Stimulated activated CD8-positive, alpha-beta memory T cell treated with anti-CD3 and anti-CD28 coated beads, Interleukin-7, amount 100 ng/mL, for 48 hours (primary cell): Measurements from ENCODE around the gene CXCR5.

ENCODE experiments used
- DNase-seq, 2 donors: peaks; one replicate each; pipeline ENCODE4 v3.0.0-alpha.2; 2020; ENCODE audit warnings: low read depth in 1 of 2; ENCODE audit errors: extremely low read depth in 1 of 2

Gene CXCR5

DNA sequence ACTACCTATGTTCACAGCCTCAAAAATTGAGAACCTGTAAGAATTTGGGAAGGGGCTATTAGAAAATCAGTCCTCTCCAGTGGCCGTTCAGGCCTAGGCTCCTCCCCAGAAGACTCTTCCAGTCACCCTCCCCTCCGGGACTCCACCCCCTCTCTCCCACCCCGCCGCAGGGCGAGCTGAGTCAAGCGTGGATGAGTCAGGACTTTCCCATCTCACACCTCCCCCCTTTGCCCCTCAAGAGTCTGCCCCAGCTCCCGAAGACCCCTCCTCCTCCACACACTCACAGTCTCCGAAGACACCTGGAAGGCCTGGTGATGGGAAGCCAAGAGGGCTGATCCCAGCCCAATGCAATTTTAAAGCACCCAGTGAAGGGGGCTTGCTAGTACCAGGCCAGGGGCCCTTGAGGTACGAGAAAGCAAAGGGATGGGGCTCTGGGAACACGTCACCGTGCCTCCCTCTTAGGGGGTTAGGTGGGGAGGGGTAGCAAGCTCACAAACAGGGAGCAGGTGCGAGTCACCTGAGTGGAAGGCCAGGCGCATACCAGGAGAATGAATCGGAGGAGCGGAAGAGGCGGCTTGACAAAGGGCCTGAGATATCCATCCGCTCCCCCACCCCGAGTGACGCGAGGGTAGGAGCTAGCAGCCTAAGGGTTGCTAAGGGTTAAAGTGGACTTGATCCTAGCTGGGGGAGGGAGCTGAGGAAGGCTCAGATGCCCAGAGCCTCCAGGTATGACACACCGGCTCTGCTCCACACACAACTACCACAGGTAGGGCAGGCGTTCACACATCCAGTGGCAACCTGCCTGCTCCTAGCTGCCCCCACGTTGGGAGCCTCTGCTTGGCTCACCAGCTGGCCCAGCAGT is 28.4 kb downstream of the CXCR5 start:
- DNase-seq = peak; percentile 62 to 82

- DNase-seq = no peak
These were observed 29.2 kb downstream of the CXCR5 start for GRCh38 chr11:118912742-118913410.

DNA sequence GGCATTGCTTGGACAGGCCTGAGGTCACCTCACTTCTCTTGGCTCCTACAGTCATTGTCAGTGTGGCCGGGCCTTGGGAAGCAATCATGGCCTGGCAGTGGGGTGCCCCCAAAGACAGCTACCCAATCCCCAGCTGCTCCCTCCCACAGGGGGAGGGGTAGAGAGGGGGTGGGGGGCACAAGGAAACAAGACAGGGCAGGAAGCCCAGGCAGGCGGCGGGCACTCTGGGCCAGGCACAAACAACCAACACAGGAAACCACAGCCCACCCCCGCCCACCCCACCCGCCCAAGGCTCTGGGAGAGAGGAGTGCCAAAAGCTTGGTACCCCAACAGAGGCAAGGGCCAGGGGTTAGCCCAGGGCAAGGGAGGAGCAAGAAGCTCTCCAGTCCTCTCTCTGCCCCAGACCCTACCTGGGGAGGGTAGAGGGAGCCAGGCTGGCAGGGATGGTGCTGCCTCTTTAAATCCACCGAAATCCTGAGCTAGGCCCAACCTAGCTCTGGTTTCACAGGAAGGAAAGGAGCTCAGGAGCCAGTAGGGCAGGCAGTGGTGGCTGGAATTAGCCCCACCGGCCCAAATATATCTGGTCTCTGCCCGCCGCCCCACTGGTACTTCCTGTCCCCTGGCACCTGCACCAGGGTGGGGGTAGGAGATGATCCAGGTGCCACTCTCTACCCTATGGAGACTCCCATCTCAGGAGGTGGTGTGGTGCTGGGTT is 29.9 kb downstream of the CXCR5 start:
- no peak for DNase-seq

- no peak for DNase-seq
These were observed 30.7 kb downstream of the CXCR5 start for GRCh38 chr11:118914178-118914918.

- DNase-seq = no peak
These were observed 31.3 kb downstream of the CXCR5 start for GRCh38 chr11:118914987-118915386.

GRCh38 chr11:118915396-118915795 is 31.7 kb downstream of the CXCR5 start:
- DNase-seq = no peak

DNA sequence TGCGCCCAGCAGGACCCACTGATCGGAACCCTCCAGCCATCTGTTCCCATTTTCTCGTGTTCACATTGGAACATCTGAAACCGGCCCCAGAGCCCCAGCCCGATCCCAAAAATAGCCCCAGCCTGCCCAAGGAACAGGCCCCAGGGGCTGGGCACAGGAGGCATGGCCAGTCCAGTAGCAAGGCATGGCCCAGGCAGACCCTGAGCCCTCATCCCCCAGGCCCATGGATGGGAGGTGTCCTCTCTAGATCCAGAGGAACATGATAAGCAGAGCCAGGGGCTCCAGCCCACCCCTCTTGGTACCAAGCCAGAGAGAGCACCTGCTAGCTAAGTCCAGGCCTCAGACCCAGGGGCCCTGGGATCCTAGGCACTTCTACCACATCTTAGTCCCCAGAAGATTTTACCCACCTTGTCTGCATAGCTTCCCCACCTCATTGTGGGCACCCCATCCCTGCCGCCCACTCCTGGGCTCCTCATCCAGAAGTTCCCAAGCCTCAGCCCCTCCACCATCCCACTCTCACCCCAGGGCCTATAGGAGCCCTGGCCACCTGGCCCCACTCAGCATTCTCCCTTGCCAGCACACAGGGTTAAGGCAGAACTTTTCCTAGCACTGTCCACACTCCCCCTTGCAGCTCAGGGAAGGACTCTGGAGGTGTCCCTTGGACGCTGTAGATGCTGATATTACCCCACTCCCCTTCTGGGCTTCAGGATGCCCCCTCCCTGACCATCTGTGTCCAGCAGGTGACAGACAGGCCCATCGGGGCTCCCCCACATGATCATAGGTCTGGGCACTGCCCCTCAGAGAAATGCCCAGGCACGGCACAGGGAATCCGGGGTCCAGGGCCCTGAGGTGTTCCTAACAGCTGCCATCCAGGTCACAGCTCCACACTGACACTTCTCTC is 32.5 kb downstream of the CXCR5 start:
- no peak for DNase-seq

- DNase-seq = no peak
These were observed 33.2 kb downstream of the CXCR5 start for GRCh38 chr11:118916842-118917388.

GRCh38 chr11:118917481-118918127 is 33.9 kb downstream of the CXCR5 start:
- DNase-seq = no peak

DNA sequence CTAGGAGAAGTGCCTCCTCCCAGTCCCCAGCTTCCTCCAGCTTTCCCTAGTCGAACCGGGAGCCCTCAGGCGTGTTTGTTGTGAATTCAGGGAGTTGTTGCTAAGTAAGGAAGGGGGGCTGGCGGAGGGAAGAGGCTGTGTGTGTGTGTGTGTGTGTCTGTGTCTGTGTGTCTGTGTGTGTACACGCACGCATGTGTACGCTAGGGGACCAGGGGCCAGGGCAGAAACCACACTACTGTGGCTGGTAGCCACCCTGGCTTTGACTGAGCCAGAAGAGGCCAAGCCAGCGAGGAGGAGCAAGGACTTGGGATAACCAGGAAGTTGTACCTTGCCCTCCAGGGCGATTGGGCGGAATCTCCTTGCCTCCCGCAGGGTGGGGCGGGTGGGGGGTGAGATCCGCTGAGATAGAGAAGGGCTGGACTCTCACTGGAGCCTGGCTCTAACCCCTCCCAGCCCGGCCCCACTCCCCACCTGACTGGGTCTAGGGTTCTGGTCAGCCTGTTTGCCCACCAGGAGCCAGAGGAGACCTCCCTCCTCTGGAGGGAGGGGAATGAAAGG is 34.5 kb downstream of the CXCR5 start:
- no peak for DNase-seq

- DNase-seq = no peak
These were observed 35.1 kb downstream of the CXCR5 start for GRCh38 chr11:118918686-118919280.

GRCh38 chr11:118921121-118921928 is 37.6 kb downstream of the CXCR5 start:
- DNase-seq = no peak

- DNase-seq = no peak
These were observed 38.4 kb downstream of the CXCR5 start for GRCh38 chr11:118921929-118922744.

DNA sequence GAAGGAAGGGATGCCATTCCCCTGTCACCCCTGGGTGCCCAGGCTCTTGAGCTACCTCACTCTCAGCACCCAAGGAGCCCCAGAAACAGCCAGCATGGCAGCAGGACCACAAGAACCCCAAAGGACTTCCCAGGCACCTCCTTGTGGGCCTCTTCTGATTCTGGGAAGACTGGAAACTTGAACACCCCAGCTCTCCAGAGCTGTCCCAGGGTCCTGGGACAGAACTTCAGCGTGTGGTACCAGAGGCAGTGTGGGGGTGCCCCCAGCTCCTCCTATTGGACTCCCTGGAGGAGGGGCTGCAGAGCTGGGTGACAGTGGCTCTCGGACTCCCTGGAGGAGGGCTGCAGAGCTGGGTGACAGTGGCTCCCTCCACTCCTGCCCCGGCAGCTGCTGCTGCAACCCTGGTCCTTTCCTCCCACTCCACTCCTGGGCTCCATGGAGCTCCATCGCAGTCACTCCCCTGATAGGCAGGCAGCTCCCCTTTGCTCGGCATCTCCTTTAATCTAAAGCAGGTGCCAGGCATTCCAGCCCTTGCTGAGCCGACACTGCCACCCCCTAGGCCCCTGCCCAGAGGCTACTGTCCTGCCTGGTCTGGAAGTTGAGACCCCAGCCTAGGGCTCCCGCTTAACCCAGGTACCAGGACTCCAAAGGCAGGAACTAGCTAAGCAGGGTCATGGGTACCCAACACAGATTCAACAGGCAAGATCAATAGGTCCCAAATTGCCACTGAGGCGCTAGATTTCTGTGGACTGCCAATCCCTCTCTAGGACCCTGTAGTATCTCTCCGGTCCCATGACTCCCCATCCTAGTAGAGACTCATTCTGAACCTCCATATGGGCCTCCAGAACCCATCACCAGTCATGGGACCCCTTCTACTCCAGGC is 39.3 kb downstream of the CXCR5 start:
- DNase-seq = no peak

DNA sequence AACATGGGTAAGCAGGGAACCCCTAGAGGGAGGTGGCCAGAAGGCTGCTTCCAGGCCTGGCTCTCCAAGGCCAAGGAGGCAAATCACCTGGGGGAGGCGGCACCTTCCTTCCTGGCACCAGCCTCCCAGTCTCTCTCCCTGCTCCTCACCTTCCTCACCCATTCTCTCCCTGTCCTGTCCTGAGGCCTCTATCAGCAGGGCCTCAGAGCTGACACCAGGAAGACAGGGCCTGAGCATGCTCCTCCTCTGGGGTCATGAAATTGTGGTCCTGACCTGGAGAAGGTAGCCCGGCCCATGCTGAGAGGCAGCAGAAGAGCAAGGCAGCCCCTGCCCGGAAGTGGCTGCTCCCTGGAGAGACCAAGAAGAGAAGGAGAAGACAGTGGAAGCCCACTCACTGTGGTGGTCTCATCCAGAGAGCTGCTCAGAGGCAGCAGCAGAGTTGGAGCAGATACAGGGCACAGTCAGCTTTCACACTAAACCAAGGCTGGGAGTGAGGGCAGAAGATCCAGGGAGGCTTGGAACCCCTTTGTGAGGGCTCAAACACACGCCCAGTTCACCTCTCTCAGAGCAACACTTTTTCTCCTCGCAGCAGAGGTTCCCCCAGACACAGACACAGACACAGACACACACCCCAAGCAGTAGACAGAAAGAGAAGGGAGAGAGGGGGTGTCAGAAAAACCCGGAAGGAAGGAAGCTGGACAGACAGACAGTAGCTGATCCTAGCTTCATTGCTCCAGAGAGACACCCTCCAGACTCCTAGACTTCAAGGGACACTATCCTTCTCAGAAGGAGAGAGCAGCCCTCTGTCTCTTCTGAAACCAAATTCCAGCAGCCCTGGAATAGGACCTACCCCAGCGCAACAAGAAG is 40.3 kb downstream of the CXCR5 start:
- DNase-seq = no peak
